ENCODE measurements around the gene SLC40A1.

DNA sequence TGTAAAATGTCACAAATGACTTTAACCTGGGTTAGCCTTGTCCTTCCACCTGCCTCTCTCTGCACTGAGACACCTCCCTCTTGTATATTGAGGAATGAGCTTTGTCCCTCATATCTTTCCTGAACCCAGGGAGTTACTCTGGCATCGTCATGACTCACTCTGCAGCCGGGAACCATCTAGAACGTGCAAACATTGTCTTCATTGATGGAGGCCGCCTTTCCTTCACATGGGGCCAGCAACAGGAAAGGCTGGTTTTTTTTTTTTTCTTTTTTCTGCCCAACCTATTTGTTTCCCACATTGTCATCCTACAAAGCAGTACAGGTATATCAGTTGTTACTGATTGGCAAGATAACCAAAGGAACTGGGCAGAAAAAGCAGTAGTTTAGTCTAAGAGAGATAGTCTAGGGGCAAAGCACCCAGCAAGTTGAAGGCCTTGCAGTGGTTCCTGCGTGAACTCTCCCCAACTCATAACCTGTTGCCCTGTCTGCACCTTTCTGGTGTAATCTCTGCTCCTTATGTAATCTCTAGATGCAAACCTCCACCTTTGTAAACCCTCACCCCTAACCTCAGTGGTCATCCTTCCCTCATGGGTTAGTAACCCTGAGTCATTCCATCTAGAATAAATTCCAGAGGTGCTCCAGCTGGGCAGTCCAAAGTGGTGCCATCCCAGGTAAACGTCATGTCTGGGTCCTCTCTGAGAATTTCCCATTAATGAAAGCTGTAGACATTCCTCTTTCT, 38.3 kb downstream of the SLC40A1 start:
- no peak for TF ChIP-seq POLR2A (IDR thresholded peaks at IDR 0.05)
- no peak for TF ChIP-seq CTCF (IDR thresholded peaks at IDR 0.05)

All from uterus (tissue), 2 donors.